ENCODE measurements around the gene IFITM5.
A peak's percentile ranks its signal among the peaks of the same experiment; 100 is the strongest.

IFITM5 gene

GRCh38 chr11:266676-267439, 32.5 kb downstream of the IFITM5 start:
- TF ChIP-seq, protein P1, sequence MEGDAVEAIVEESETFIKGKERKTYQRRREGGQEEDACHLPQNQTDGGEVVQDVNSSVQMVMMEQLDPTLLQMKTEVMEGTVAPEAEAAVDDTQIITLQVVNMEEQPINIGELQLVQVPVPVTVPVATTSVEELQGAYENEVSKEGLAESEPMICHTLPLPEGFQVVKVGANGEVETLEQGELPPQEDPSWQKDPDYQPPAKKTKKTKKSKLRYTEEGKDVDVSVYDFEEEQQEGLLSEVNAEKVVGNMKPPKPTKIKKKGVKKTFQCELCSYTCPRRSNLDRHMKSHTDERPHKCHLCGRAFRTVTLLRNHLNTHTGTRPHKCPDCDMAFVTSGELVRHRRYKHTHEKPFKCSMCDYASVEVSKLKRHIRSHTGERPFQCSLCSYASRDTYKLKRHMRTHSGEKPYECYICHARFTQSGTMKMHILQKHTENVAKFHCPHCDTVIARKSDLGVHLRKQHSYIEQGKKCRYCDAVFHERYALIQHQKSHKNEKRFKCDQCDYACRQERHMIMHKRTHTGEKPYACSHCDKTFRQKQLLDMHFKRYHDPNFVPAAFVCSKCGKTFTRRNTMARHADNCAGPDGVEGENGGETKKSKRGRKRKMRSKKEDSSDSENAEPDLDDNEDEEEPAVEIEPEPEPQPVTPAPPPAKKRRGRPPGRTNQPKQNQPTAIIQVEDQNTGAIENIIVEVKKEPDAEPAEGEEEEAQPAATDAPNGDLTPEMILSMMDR (IDR thresholded peaks at IDR 0.05; ENCODE audit: low read depth, low read length): no peak
- TF ChIP-seq EZH2phosphoT487 (IDR thresholded peaks at IDR 0.05; ENCODE audit: low read depth): no peak
- no peaks in the 10 kb centered on the region for H3K9me3 ChIP-seq (ENCODE audit: insufficient read depth, low read length)
- peak overlapping the region; percentile 66 for H3K4me3 ChIP-seq (ENCODE audit: low read length)
- peaks cover 10% of the 10 kb centered on the region; the same call in 1 of the 2 replicates for H3K79me2 ChIP-seq (ENCODE audit: low read length)
- no peak overlapping the region for H3K27ac ChIP-seq (ENCODE audit: low read length)
- H3K4me1 ChIP-seq (ENCODE audit: low read length): peaks cover 40% of the 10 kb centered on the region
- H4K20me1 ChIP-seq (ENCODE audit: insufficient read depth, low read length): no peaks in the 10 kb centered on the region
- H3K27me3 ChIP-seq (ENCODE audit: low read depth, low read length): no peaks in the 10 kb centered on the region
- peak overlapping the region; percentile 63 for H3K4me2 ChIP-seq (ENCODE audit: low read length)
- H2AFZ ChIP-seq (ENCODE audit: low read depth, low read length): no peak overlapping the region; the same call in 1 of the 2 replicates
- H3K36me3 ChIP-seq (replicated peaks; ENCODE audit: low read depth, low read length): no peaks in the 10 kb centered on the region
- H3K9ac ChIP-seq (ENCODE audit: low read length): no peak overlapping the region

- no peak for TF ChIP-seq EZH2phosphoT487 (IDR thresholded peaks at IDR 0.05; ENCODE audit: low read depth)
- TF ChIP-seq, protein P1 (IDR thresholded peaks at IDR 0.05; ENCODE audit: low read depth, low read length): no peak
- Histone ChIP-seq H2AFZ (ENCODE audit: low read depth, low read length) (no peak overlapping the region), H3K36me3 (replicated peaks; ENCODE audit: low read depth, low read length) (no peaks in the 10 kb centered on the region), H3K27ac (ENCODE audit: low read length) (no peak overlapping the region), H3K27me3 (ENCODE audit: low read depth, low read length) (no peaks in the 10 kb centered on the region), H3K4me1 (ENCODE audit: low read length) (peaks cover 22% of the 10 kb centered on the region), H3K9ac (ENCODE audit: low read length) (no peak overlapping the region), H3K79me2 (ENCODE audit: low read length) (no peaks in the 10 kb centered on the region), H3K4me3 (ENCODE audit: low read length) (no peak overlapping the region), H4K20me1 (ENCODE audit: insufficient read depth, low read length) (no peaks in the 10 kb centered on the region), H3K9me3 (ENCODE audit: insufficient read depth, low read length) (no peaks in the 10 kb centered on the region), H3K4me2 (ENCODE audit: low read length) (no peak overlapping the region)
These were observed 37.7 kb downstream of the IFITM5 start for GRCh38 chr11:261624-262023.

DNA sequence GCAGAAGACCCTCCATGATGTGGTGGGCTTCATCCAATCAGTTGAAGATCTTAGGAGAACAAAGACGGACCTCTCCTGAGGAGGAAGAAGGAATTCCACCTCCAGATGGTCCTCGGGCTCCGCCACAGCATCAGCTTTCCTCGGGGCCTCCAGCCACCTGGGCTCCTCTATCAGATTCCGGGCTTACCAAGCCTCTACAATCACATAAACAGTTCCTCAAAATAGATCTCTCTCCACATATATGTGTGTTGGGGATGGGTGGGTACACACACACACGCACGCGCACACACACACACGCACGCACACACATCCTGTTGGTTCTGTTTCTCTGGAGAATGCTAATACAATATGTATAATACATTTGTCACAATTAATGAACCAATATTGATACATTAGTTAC, 39.9 kb downstream of the IFITM5 start:
- no peaks in the 10 kb centered on the region for H3K79me2 ChIP-seq (ENCODE audit: low read length)
- TF ChIP-seq EZH2phosphoT487 (IDR thresholded peaks at IDR 0.05; ENCODE audit: low read depth): no peak
- TF ChIP-seq, protein P1 (IDR thresholded peaks at IDR 0.05; ENCODE audit: low read depth, low read length): no peak
- H3K9ac ChIP-seq (ENCODE audit: low read length): no peak overlapping the region
- peaks cover 22% of the 10 kb centered on the region for H3K4me1 ChIP-seq (ENCODE audit: low read length)
- no peak overlapping the region for H3K4me2 ChIP-seq (ENCODE audit: low read length)
- H4K20me1 ChIP-seq (ENCODE audit: insufficient read depth, low read length): no peaks in the 10 kb centered on the region
- no peak overlapping the region for H3K4me3 ChIP-seq (ENCODE audit: low read length)
- H3K9me3 ChIP-seq (ENCODE audit: insufficient read depth, low read length): no peaks in the 10 kb centered on the region
- no peak overlapping the region for H3K27ac ChIP-seq (ENCODE audit: low read length)
- no peaks in the 10 kb centered on the region for H3K27me3 ChIP-seq (ENCODE audit: low read depth, low read length)
- H3K36me3 ChIP-seq (replicated peaks; ENCODE audit: low read depth, low read length): no peaks in the 10 kb centered on the region
- H2AFZ ChIP-seq (ENCODE audit: low read depth, low read length): no peak overlapping the region

DNA sequence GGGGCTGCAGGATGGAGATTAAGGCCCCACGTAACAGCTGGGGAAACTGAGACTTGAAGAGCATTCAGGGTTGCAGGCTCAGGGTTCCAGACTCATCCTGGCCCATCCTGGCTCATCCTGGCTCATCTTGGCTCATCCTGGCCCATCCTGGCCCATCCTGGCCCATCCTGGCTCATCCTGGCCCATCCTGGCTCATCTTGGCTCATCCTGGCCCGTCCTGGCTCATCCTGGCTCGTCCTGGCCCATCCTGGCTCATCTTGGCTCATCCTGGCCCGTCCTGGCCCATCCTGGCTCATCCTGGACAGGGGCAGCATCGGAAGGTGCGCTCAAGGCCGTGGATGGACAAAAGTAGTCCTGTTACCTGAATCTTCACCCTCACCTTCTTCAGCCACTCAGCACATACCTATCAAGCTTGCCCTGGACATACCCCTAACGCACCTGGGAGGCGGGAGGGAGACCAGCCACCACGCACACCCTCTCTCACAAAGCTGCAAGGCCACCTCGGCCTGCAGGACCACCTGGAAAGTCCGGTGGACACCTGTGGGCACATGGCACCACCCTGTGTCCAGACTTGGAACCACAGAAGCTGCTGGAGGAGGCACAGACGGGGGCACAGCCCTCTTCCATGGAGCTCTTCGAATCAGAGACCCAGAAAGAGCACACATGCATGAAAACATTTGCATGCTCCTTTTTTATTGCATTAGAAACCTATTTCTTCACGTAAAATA, 41.4 kb downstream of the IFITM5 start:
- H4K20me1 ChIP-seq (ENCODE audit: insufficient read depth, low read length): no peaks in the 10 kb centered on the region
- H3K9me3 ChIP-seq (ENCODE audit: insufficient read depth, low read length): no peaks in the 10 kb centered on the region
- peak overlapping the region; percentile 63 for H3K4me2 ChIP-seq (ENCODE audit: low read length)

More for the DNA sequence above, 41.4 kb downstream of the IFITM5 start:
- H3K4me3 ChIP-seq (ENCODE audit: low read length): peak overlapping the region; percentile 17; the same call in 1 of the 2 replicates
- no peaks in the 10 kb centered on the region for H3K27me3 ChIP-seq (ENCODE audit: low read depth, low read length)
- H2AFZ ChIP-seq (ENCODE audit: low read depth, low read length): peak overlapping the region; percentile 86
- TF ChIP-seq, protein P1 (IDR thresholded peaks at IDR 0.05; ENCODE audit: low read depth, low read length): peak; percentile 38
- no peak for TF ChIP-seq EZH2phosphoT487 (IDR thresholded peaks at IDR 0.05; ENCODE audit: low read depth)
- H3K27ac ChIP-seq (ENCODE audit: low read length): peak overlapping the region; percentile 47
- peaks cover 10% of the 10 kb centered on the region for H3K36me3 ChIP-seq (replicated peaks; ENCODE audit: low read depth, low read length)
- peaks cover 22% of the 10 kb centered on the region for H3K4me1 ChIP-seq (ENCODE audit: low read length)
- H3K79me2 ChIP-seq (ENCODE audit: low read length): no peaks in the 10 kb centered on the region
- peak overlapping the region; percentile 38; the same call in 1 of the 2 replicates for H3K9ac ChIP-seq (ENCODE audit: low read length)
